ENCODE results near the gene CLDN11.

The CLDN11 gene

DNA sequence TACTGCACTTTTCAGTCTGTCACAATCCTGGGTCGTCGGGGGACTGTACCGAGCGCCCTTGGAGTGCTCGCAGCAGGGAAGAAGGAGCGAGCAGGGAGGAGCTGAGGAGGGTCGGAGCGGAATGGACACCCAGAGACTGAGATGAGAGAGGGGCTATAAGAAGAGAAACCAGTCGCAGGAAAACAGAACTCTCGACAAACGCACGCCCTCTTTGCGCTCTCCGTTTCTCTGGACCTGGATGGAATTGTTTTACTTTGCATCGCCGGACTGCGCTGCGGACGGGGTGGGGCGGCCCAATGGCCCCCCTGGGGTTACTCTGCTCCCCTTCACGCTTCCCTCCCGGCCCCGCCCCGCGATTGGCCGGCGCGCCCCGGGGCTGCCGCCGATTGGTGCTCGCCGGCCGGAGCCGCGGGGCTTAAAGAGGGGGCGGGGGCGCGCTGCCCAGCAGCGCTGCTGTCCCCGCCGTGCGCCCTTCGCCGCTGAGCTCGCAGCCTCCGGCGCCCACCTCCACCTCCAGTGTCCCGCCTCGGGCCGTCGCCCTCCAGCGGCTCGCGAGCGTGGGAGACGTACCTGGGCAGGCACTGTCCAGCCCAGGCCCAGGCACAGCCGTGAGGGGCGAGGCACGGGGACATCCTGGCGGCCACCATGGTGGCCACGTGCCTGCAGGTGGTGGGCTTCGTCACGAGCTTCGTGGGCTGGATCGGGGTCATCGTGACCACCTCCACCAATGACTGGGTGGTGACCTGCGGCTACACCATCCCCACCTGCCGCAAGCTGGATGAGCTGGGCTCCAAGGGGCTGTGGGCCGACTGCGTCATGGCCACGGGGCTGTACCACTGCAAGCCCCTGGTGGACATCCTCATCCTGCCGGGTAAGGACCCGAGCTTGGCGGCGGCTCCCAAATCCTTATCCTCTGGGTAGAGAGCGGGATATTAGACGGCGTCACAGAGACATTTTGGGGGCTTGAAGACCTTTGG is at the start of gene CLDN11:
CLDN11 (plus strand) TSS at position 447 of the 977 bp plus-strand sequence; CDS start at position 646, 199 bp downstream.
- DNase-seq = no peak

DNA sequence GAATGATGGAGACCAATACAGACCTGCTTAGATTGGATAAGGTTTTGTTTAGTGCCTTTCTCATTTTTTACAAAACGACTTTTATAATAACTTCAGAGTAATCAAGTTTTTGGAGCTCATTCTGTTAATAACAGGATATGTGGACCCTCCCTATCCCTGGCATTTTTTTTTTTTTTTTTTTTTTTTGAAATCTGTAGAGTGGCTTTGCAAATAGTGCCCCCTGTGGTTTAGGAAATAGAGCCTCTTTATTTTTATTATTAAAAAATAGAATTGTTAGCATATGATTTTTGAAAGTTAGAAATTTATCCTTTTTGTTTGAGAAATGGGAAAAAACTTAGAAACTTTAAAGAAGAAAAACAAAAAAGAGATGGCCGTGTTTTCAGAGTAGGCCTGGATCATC is 49.7 kb upstream of the CLDN11 start:
- no peak for DNase-seq

DNA sequence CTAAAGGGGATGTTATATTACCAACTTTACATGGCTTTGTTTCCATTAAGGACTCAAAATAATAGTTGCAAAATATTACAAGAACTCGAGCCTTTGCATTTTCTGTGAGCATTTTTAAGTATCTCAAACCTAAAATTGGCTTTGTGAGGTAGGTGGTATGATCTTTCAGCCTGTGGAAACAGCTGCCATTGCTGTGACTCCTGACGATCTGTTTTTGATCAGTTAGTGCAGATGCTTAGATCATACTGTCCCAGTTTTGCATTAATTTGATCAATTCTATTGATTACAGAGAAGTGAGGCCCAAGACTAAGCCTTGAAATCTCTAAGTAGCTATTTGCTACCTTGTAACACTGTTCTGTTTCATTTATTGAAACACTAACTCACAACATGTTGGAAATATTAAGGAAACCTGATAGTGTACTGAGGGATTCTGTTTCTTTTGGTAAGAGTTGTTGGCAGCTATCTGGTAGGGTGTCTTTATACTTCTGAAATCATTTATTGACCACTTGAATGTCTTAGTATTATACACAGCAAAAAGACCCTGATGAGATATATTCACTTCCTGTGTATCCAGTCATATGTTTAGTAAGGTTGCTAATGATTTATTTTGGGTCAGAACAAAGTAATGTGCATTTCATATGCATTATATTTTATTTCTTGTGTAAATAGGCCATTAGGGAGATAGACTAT is 46.3 kb upstream of the CLDN11 start:
- DNase-seq = no peak

DNA sequence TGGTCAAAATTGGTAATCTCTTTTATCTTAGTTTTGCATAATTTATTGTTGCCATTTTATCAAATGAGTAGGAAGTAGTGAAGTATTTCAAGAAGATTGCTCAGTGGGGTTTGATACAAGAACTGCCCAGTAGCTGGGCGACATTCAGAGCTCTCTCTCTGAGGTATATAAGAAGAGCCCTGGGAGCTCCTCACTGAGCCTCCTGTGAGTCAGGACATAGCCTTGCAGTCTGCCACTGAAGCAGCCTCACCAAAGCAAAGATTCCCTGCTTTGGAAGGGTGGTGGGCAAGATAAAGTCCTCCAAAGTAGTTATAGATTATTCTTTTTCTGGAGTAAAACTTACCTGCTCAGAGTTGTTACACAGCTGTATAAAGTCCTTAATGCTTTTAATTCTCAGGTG is 35.1 kb upstream of the CLDN11 start:
- no peak for DNase-seq

DNA sequence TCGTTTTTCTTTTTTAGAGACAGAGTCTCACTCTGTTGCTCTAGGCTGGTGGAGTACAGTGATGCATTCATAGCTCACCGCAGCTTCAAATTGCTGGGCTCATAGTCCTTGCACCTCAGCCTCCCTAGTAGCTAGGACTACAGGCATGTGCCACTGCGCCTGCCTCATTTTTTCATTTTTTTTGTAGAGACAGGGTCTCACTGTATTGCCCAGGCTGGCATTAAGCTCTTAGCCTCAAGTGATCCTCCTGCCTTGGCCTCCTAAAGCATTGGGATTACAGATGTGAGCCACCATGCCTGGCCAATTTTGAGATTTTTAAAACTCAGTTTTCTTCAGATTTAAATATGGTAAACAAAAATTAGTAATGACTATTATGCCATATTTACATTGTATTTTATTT is 32.2 kb upstream of the CLDN11 start:
- DNase-seq = no peak

DNA sequence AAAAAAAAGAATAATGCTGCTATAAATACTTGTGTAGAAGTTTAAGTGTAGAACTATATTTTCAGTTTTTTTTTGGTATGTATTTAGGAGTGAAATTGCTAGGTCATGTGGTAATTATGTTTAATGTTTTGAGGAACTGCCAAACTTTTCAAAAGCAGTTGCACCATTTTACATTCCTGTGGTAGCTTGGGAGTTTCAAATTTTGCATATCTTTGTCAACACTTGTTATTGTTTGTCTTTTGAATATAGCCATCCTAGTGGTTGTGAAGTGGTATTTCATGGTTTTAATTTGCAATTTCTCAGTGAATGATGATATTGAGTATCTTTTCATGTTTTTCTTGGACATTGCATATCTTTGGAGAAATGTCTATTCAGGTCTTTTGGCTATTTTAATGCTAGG is 30.7 kb upstream of the CLDN11 start:
- no peak for DNase-seq

DNA sequence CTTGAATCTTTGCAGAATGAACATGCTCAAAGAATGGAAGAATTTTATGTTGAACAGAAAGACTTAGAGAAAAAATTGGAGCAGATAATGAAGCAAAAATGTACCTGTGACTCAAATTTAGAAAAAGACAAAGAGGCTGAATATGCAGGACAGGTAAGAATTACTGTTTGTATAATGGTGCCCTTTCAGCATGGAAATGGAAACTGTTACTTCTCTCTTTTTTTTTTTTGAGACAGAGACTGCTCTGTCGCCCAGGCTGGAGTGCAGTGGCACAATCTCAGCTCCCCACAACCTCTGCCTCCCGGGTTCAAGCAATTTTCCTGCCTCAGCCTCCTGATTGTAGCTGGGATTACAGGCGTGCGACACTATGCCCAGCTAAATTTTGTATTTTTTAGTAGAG is 27.6 kb upstream of the CLDN11 start:
- DNase-seq = no peak

DNA sequence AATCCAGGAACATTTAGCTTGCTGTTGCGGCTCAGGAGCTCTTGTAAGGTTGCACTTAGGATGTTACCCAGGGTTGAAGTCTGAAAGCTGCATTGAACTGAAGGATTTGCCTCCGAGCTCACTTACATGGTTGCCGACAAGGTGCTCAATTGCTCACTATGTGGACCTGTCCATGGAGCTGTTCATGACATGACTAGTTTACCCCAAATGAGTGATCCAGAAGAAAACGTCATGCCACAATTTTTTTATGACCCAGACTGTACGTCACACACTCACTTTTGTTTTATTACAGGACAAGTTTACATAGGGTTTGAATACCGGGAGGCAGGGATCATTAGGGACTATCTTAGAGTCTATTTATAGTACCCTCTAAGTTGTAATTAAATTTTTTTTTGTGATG is 21.0 kb upstream of the CLDN11 start:
- no peak for DNase-seq

DNA sequence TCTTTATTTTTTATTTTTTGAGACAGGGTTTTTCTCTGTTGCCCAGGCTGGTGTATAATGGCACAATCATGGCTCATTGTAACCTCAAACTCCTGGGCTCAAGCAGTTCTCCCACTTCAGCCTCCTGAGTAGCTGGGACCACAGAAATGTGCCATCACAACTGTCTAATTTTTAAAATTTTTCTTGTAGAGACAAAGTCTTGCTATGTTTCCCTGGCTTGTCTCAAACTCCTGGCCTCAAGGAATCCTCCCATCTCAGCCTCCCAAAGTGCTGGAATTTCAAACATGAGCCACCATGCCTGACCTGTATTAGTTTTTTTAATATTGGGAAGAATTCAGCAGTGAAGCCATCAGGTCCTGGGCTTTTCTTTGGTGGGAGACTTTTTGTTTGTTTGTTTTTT is 13.6 kb upstream of the CLDN11 start:
- no peak for DNase-seq

DNA sequence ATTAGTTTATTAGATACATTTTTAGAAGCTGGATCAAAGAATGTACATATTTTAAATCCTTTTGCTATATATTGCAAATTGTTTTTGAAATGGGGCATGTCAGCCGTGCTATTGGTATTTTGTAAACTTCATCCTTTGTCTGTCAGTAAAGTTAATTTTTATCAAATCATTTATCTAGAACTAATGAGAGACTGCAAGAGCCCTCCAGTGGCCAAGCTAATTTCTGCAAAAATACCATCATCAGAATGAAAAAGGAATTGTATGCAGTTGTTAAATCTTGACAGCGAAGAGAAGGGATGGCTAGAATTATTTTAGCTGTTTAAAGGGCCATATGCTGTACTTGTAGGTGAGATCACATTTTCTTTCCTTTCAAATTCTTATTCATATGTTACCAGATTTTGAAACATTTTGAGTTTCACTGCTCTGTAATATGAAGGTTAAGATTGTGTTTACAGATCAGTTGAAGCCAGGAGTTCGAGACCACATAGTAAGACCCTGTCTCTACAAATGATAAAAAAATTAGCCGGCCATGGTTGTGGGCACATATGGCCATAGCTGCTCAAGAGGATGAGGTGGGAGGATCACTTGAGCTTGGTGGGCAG is 8.1 kb upstream of the CLDN11 start:
- DNase-seq = no peak

DNA sequence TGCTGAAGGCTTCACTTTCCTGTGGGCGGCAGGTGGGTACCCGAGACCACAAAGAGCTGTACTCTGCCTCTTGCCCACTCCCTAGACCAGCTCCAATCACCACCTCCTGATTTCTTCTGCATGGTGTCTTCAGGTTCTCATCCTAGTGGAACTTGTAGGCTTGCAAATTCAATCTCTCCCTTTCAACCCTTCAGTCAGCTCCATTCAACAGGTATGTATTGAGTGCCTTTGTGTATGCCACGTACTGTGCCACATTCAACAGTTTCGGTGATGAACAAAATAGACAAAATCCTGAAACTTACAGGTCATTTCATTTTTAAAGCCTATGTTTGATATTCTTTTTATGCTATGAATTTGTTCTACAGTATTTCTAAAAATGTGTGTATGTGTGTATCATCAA is 5.4 kb upstream of the CLDN11 start:
- DNase-seq = no peak

DNA sequence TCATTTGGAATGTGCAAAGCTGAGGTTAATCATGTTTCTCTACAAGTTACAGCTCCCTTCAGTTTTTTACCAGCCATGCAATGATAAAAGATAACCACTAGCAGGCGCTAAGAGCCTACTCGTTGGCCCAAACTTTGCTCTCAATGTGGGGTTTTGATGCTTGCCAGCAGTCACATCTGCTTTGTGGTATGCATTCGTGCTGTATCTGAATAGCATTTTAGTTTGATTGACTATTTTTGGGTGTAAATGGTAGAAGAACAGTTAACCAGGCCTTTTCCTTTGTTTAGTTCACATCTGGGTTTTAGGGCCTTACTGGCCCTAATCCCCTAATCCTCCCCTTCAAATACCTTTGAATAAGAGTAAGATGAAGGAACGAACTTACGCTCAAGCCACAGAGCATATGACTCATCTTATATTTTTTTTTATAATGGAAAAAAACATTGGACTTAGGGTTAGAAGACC is 4.4 kb upstream of the CLDN11 start:
- no peak for DNase-seq

DNA sequence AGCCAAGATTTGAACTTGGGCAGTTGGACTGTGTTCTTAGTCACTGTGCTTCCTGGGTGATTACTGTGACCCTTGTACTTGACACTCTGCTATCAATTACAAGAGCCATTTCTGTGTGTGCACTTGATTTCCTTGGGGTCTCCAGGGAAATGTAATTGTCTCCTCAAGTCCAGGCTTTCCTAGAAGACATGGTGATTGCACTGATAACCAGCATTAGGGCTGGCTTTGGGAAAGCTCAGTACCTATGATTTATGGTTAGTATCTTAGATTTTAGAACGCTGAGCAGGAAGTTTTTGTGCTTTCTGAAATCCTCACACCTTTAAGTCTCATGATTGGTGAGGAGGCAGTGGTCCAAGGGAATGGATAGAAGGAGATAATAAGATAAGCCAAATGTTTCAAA is 1.6 kb upstream of the CLDN11 start:
- DNase-seq = no peak

DNA sequence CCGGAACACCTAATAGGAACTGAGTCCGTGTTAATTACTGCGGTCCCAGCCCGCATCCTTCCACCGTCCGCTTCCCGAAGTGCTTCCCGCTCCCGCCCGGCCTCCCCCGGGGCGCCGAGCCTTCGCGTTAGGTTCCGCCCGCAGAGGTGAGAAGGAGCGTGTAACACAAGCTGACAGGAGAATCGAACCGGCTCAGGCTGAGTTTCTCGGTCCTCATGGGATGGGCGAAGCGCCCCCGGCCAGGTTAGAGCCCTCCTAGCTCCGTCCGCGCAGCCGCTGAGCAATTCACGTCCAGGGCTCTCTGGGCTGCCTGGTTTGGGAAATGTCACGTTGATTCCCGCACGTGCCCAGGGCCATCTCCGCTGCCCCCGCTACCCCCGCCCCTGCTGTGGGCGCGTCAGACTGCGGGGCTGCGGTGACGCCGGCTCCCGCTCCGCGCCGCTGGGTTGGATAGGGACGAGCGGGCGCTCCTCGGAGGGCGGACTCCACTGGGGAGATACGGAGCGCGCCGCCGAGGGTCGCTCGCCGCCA is 954 bp downstream of the CLDN11 start:
- no peak for DNase-seq

DNA sequence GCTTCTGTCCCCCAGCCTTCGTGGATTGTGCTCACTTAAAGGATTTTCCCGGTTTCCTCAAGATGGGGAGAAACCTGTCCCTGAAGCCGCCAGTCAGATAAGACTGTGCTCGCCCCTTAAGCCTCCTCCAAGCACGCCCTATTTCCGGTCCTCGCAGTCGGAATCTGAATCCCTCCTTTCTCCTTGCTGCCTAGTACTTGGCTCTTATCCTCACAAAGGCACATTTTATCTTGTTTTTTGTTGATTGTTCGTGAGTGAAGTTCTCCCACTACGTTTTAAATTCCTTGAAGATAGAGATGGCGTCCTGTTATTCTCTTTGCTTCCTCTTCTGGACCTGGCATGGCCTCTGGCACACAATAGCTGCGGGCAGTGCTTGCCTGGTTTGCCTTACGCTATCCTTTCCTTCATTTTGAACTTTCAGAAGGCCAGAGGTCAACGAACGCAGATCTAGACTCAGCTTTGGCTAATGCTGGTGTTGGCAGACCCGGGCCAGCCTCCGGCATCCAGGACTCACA is 1.7 kb downstream of the CLDN11 start:
- DNase-seq = no peak

DNA sequence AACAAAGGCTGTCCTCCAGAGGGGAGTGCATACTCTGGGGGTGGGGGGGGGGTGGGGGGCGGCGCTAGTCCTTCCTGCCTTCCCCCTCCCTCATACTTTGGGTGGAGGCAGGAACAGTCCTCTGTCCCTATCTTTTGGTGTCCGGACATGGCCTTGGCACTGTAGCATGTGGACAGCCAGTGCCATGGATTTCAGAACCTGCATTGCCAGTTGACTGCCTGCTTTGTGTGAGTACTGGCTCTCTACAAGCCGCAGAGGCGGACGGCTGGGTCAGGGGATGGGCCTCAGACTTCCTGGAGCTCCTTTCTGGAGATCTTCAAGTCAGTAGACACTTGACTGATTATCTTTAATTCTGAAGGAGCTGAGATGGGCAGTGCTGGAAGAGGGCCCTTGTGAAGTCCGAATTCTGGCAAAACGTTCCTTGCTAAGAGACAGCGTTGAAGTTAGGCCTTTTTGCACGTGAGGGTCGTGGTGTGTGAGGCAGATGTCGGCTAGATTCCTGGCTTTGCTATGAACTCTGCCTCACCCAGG is 2.5 kb downstream of the CLDN11 start:
- DNase-seq = no peak

DNA sequence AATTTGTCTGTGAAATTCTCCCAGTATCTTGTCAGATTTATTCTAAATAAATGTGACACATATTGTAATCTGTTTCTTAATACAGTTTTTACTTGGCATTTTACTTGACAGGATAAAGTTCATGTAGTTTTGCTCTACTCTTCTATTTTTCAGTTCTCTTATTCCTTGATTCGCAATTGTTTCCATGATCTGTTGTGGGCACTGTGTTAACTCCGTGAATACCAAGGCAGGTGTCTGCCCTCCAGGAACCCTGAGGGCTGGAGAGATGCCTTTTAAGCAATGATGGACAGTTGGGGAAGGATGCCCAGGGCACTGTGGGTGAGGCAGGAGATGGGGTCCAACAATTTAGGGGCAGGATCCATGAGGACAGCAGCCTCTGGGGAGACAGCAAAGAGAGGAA is 3.1 kb downstream of the CLDN11 start:
- no peak for DNase-seq

DNA sequence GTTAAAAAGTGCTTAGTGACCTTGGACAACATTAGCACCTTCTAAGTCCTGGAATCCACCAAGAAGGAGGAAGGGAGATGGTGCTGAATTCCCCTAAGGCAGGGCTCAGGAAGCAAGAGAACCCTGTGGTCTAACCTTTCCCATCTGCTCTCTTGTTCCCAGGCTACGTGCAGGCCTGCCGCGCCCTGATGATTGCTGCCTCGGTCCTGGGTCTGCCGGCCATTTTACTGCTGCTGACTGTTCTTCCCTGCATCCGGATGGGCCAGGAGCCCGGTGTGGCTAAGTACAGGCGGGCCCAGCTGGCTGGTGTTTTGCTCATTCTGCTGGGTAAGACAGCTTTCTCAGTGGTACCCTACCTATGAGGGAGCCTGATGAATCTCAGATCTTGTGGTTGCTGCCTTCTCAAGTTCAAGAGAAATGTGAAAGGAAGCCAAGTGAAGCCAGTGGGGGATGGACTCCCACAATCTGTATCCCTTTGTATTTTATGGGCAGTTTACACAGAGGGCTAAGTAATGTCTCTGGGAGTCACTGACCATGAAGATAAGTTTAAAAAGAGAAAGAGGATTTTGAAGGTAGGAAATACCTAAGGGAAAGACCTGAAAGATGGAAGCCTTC is 4.4 kb downstream of the CLDN11 start:
- DNase-seq = no peak

DNA sequence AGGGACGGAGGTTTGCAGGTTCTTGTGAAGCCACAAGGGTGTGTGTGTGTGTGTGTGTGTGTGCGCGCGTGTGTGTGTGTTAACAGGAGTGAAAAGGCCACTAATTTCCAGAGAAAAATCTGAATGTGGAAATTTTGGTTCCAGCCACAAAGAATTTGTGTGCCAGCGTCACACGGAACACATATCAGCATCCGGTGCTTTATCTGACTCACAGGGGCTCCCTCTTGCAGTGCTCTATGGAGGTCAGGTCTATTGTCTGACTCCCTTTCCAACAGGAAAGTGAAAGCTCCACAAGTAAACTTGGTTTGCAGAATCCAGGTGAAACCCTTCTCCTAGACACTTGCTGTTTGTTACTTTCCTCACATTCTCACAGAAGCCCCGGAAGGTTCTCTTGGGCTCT is 6.2 kb downstream of the CLDN11 start:
- DNase-seq = no peak

DNA sequence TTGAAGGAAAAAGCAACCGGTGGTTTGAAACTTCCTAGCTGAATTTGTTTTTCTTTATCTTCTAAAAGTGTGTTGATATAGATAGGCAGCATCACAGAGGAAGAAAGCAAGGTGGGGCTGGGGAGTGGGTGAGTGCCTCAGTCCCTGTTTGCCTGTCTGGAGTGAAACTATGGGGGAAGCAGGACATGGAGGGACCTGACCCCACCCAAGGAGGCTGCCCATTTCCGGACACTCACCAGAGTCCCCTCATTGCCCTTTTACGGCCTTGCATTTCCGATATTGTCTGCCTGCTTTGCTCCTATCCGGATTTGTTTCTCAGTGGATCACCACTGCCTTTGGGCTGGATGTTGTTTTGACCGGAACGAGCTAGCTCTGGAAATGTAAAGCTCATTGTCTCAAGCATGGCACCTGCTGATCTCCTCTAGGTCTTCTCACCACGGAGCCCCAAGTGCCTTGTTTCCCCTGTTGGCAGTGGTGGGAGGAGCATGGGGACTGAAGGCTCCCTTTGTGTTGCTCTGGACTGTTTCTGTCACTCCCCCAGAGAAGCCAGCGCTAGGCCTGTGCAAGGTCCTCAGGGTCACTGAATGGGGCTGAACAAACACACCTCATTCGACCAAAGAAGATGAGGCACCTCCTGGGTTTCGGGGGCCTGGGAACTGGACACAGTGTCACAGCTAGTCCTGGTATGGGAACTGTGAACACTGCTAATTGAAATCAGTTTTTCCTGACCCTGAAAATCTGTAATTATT is 7.0 kb downstream of the CLDN11 start:
- DNase-seq = no peak

DNA sequence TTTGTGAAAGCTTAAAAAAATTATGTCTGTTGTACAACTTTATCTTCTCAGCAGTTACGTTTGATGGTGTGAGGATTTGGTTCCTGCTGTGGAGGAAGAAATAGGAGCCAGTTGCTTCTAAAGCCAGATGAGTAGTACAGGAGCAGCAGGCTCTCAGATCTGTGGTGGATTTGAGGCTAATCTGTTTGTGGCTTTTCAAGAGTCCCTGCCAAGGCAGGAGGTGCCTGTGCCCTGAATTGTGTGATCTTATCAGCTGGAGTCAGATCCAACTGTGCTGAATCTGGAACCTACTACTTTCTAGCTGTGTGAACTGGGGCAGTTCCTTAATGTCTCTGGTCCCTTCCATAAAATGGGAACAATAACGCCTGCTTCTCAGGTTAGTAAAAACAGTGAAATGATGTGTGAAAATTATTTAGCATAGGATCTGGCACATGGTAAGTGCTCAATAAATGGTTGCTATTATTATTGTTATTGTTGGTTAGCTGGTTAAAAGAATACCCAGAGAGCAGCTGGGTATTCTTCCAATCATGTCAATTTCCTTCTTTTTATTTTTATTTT is 7.7 kb downstream of the CLDN11 start:
- no peak for DNase-seq
